ENCODE data around the gene MESP1.

Gene MESP1

DNA sequence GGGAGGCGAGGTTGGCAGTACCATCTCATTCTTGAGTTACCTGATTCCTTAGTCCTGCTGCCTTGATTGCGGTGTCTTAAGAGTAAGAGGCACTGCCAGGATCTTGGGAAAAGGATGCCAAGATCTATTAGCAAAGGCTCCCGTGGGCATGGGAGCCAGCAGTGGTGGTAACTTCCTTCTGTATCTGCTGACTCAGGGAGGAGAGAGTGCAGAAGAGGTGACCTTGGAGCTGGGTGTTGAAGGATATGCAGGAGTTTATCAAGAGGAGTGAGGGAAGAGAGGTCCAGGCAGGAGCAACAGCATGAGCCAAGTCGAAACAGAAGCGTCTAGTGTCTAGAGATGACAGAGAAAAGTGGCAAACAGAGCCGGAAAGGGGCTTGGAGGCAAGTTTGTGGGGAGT lies 29.6 kb upstream of the MESP1 start:
- no peak for DNase-seq

DNA sequence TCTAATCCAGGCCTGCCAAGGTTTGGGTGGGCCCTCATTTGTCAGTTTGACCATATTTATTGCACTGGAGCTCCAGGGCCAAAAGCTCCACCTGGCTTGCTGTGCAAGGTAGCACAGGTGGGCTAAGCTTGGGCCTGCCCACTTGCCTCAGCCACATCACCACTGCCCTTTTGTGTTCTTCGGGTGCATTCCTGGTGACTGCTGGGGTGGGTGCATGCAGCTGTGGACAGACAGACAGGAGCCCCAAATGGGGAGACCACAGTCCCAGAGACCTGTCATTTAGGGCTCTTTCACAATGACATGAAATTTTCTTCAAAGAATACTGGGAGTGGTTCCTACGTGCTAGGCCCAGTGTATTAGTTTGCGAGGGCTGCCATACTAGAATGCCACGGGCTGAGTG lies 27.8 kb upstream of the MESP1 start:
- DNase-seq: no peak

DNA sequence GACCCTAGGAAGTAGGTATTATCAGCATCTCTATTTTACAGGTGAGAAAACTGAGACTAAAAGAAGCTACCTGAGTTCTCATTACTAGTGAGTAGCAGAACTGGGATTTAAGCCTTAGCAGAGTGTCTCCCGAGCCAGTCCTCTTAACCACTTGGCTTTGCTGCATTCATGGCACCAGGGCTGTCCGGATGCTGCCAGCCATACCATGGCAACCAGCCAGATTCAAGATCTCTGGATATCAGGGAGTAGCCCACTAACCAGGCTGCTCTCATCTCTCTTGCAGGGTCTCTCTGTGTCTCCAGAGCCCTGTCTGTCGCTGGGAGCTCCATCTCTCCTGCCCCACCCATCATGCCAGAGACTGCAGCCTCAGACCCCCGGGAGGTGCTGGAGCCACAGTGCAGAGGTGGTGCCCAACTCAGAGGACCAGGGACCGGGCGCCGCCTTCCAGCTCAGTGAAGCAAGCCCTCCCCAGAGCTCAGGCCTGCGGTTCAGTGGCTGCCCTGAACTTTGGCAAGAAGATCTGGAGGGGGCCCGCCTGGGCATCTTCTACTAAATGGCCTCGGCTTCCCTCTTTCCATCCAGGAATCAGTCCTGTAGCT lies 26.8 kb upstream of the MESP1 start:
- DNase-seq: no peak

DNA sequence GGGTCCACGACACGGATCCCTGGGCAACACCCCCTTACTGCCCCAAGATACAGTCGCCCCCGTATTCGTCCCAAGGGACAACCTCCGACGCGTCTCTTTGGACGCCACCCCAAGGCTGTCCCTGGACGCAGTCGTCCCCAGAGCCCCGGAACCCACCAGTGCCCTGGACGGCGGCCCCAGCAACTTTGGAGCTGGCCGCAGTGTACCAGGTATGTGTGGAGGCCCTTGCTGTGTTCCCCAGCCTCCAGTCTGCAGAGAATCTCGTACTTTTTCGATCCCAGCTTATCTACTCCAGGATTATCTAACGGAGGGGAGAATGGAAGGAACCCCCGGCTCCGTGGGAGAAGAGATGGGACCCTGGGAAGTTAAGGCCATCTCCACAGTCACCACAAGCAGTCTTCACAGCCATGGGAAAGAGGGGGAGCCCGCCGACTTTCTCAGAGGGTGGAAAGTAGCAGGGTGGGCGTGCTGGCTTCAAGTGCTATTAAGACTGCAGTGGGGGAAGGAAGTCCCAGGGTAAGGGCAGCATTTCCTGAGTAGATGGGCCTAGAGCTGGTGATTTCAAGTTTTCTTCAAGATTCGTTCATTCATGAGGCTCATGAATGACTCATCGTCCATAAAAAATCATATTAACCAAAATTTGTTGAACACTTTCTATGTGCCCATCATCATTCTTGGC lies 26.2 kb upstream of the MESP1 start:
- DNase-seq: no peak

DNA sequence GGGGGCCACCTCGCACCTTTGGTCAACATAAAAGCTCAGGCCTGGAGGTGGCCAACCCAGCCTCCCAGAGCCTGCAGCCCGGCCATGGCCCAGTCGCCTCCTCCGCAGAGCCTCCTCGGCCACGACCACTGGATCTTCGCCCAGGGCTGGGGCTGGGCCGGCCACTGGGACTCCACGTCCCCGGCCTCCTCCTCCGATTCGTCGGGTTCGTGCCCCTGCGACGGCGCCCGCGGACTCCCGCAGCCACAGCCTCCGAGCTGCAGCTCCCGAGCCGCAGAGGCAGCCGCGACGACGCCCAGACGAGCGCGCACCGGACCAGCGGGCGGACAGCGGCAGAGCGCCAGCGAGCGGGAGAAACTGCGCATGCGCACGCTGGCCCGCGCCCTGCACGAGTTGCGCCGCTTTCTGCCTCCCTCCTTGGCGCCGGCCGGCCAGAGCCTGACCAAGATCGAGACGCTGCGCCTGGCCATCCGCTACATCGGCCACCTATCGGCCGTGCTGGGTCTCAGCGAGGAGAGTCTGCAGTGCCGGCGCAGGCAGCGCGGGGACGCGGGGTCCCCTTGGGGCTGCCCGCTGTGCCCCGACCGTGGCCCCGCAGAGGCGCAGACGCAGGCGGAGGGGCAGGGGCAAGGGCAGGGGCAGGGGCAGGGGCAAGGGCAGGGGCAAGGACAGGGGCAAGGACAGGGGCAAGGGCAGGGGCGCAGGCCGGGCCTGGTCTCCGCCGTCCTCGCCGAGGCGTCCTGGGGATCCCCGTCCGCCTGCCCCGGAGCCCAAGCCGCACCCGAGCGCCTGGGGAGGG lies 25.4 kb upstream of the MESP1 start, which contains the start of gene MESP2:
MESP2 (plus strand) TSS at position 59 of the 799 bp plus-strand sequence; CDS start at position 85, 26 bp downstream.
- DNase-seq: no peak

DNA sequence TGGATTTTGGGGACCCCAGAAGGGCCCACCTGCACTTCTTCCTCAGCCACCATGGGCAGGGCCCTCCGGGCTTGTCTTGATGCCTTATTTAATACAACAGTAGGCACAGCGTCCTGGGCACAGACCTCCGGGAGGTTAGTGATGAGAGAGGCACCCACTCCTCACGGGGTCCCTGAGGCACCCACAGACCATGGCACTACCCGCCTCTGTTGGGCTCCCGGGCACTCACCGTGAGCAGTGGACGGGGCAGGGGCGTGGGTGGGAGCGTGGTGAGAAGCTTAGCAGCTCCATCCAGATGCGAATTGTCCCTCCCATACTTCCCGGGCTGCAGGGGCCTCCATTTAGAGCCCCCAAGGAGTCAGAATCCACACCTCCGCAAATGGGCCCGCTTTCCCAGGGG lies 24.8 kb upstream of the MESP1 start:
- DNase-seq: no peak

DNA sequence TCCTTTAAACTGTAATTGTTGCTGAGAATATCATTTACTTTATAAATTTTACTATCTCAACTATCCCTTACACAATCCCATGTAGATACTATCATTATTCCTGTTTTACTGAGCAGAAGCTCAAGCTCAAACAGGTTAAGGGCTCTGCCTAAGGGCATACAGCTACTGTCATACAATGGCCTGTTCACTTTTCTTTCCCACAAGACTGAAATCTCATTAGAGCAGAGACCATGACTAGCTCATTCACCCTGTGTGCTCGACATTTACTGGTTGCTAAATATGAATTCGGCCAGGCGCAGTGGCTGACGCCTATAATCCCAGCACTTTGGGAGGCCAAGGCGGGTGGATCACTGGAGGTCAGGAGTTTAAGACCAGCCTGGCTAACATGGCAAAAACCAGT lies 23.4 kb upstream of the MESP1 start:
- no peak for DNase-seq

DNA sequence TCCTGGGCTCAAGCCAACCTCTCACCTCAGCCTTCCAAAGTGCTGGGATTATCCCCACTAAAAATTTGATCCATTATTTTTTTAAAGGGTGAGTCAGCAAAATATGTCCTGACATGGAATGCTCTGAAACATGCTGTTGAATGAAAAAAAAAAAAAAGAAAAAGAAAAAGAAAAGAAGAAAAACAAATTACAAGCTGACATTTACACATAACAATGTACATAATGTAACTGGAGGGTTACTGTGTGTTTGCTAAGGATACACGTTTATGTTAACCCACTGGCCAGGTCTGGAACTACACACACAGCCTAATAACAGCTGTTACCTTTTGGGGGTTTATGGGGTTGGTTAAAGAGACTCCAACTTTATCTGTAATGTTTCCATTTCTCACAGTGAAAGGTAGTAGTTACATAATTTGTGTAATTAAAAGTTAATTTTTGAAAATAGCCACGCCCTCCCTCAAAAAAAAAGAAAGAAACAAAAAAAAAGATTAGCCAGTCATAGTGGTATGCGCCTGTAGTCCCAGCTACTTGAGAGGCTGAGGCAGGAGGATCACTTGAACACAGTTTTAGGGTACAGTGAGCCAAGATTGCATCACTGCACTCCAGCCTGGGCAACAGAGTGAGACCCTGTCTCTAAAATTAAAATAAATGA lies 22.0 kb upstream of the MESP1 start:
- DNase-seq: no peak

DNA sequence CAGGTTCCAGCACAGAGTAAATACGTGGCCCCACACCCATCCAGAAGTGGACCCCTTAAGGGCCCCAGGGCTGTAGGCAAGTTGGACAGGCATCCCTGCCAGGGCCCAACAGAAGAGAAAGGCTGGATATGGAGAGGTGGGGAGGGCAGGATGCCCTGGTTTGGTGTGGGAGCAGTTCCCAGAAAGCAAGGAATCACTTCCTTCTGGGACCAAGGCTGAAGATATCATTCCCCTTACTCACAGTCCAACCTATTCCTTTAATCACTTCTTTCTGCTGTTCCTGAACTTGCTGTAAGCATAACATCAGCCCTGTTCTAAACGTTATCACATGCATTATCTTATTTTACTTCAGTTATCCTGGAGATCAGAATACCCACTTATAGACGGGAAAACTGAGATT lies 19.0 kb upstream of the MESP1 start:
- no peak for DNase-seq

DNA sequence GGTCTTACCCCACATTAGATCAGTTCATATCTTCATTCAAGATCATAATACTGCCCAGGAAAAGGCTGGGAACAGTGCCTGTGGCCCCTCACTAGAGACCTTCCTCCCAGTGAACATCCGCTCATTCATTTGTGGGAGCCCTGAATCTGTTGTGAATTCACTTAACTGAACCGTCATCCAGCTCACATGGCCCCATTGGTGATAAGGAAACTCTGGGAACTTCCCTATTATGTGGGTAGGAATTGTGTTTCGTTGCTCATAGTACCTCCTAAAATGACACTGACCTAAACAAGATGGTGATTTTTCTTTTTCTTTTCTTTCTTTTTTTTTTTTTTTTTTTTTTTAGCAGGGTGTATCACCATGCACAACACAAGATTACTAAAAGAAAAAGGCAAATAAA lies 18.3 kb upstream of the MESP1 start:
- no peak for DNase-seq

DNA sequence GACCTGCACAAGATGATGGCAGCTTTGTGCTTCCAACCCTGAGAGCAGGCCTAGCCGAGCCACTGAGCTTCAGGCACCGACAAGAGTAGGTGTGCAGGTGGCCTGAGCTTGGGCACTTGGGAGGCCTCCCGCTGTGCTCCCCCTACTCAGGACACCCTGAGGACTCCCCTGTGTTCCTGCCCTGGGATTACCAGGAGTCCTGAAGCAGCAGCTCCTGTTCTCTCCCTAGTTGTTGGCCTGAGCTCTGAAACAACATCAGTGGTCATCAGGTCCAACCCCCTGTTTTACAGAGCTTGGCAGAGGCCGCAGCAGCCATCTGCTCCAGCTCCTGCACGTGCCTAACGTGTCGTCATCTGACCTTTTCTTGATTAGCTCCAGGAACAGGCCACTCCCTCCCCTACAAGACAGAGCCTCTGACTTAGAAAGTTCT lies 17.0 kb upstream of the MESP1 start:
- no peak for DNase-seq

DNA sequence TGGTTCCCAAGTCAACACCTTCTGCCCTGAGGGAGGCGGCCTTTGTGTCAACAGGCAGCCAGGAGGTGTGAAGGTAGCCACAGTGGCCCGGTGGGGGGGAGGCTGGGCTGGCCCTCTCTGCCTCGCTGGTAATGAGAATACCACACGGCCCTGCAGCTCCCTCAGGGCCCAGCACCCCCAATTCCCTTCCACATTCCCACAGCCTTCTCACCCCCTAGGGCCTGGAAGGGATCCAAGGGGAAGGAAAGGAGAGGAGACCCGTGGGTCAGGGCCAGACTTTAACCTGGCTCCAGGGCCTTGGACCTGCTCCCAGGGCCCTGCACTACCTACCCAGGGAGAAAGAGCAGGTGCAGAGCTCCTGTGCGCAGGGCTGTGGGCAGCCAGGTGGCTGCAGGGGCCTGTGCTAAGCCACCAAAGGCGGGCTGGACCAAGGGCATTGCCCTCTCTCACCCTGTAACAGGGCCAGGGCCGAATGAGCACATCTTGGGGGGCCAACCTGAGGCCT lies 16.4 kb upstream of the MESP1 start:
- no peak for DNase-seq

DNA sequence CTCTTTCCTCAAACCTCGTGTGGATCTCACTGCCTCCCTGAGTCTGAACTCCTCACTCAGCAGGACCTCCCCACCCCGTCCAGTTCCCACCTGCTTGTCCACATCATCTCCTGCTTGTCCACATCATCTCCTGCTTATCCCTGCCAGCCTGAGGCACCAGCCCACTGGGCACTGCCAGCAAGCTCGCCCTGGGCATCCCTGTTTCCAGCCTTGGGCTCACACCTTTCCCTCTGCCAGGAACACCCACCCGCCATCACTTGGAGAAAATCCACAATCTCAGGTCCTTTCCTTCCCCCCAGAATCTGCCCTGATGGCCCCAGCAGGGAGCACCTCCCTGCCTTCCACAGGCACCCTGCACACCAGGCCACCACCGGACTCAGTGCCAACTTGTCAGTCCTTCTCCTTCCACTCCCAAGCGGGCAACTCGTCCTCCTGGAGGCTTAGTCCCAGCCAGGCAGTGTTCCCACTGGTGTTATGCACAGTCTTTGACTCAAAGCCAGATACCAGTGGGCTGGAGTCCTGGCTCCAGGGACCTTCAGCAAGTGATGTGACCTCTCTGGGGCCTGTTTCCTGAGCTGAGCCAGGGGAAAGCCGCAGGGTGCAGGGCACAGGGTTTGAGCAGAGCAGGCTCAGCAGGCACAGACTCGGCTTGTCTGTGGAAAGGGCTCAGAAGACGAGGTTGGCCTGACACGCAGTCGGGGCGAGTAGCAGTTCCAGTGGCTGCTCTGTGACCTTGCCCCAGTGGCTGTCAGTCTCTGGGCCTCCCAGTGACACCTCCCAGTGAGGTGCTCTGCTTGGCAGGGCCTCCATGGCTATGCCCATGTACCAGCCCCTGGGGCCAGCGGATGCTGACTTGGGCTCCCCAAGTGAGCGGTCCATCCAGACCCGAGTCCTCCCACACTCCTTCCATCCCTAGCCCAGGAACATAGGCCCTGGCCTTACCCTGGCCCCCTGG lies 15.6 kb upstream of the MESP1 start:
- DNase-seq: no peak

DNA sequence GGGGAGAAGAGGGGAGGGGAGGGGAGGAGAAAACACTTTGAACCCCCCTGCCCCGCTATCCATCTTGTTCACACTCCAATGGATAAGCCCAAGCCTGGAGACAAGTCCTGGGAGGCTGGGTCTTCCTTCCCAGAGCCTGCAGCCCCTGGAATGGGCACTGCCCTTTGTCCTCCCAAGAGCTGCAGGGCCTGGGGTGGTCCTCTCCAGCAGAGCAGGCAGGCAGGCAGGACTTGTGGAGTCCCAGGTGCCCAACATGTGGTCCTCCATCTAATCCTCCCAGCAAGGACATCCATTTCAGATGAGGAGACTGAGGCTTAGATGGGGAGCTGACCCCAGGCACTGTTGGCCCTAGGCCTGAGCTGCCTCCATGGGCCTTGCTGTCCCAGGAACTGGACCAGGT lies 14.6 kb upstream of the MESP1 start:
- DNase-seq: no peak

DNA sequence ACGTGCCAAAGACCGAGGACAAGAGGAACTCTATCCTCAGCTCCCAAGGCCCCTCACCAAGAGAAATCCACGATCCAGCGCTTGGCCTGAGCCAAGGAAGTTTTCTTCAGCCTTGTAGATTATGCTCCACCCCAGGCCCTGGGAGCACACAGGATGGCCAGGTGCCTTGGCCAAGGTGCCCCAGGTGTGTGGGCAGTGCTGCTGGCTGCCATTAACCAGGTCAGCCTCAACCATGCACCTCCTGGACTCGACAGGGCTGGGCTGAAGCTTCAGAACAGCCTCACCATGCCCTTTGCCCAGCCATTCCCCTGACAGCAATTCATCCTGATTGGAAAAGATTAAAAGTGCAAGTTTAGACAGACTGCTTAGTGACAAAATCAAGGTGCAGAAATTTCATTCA lies 10.9 kb upstream of the MESP1 start:
- DNase-seq: no peak

DNA sequence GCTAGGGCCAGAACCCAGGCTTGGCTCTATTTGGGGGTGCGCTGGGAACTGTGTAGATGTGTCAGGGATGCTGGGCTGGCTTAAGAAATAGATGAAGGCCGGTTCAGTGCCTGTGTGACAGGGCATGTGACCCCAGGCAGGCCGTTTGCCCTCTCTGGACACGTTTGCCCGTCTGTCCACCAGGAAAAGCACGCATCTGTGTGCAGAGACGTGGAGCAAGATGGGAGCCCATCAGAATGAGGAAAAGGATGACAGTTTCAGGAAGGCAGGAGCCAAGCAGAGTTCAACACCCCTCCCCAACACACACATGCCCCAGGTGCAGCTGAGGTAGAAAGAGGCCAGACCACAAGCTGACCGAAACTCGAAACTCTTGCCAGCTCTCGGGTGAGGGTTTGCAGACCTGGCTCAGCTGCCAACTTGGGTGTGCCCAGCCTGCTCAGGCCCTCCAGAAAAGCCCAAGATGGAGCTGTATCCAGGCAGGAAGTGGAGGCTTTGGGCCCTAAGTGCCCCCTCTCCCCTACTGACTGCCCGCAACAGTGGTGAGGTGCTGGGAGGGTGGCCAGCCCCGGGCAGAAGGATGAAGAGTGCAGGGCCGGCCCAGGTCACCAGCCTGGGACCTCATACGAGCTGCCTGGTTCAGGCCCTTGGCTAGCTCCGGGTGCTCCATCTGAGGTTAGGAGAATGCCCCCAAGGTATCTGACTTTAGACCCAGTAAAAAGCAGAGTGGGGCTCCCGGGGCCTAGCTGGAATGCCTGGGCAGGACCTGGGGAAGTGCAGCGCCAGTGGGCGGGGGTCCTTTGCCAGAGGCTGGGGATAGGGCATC lies 10.2 kb upstream of the MESP1 start:
- no peak for DNase-seq

DNA sequence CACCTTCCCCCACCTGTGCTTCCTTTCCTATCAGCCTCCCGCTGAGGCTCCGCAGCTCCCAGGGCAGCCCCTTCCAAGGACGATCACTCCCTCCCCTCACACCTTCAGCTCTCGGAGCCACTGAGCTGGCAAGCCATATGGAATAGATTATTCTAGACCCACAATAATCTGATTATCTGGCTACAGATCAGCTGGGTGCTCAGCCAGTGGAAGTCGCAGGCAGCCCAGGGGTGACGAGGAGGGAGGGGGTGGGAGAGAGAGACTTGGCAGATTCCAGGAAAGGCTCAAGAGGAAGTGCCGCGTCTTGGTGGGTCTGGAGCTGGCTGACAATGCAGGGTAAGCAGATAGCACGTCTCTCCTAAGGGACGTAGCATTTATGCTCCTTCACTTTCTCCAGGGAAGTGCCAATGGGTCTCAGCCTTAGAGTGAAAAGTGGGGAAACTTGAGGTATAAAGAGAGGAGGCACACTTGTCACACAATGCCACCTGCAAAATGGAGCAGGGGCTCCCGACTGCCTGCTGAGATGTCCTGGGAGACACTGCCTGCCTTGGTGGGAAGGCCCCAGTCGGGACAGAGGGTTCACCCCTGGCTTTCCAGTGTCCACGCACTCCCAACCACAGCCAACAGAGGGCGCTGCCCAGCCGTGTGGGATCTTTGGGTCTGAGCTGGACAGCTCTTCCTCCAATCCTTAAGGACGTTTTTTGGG lies 9.4 kb upstream of the MESP1 start:
- DNase-seq: no peak

DNA sequence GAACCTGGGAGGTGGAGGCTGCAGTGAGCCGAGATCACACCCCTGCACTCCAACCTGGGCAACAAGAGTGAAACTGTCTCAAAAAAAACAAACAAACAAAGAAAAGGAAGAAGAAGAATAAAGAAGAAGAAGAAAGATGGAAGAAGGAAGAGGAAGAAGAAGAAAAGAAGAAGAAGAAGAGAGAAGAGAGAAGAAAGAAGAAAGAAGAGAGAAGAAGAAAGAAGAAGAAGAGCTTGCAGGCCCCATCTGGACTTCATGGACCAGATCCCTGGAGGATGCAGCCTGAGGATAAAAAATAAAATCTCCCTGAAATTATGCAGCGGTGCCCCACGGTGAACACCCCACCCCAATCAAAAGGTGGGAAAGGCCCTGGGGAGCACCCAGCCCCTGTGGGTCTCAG lies 8.8 kb upstream of the MESP1 start:
- no peak for DNase-seq

DNA sequence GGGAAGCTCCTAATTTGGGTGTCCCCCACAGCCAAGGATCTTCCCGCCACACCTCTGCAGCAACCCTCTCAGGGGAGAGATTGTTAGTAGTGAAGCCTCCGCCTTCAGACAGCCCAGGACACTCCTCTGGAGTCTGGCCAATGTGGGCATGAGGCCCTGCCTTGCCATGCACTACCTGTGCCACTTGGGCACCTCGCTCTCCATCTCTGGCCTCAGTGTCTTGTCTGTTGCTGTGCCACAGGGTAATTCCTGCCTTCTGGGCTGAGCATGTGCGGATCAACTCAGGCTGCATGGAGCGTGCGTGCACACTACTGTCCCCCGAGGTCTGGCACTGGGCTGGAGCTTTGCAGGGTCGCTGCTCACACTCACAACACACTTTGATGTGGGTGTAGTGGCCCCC lies 7.9 kb upstream of the MESP1 start:
- DNase-seq: no peak

DNA sequence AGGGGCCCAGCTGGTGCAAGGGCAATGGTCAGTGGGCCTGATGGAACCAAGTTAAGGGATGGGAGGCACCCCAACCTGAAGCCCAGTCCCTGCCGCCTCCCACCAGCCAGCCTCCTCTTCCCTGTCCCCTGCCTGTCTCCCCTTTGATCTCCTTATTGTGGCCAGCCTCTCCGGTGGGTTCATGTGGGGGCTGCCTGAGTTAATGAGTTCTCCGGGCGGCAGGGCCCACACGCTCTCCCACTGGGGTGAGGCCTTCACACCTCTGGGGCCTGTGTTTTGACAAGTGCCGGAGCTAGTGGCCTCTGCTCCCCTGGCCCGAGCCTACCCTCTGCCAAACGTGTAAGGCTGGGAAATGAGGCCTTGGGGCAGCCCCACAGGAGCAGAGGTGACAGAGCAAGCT lies 7.2 kb upstream of the MESP1 start:
- DNase-seq: no peak

DNA sequence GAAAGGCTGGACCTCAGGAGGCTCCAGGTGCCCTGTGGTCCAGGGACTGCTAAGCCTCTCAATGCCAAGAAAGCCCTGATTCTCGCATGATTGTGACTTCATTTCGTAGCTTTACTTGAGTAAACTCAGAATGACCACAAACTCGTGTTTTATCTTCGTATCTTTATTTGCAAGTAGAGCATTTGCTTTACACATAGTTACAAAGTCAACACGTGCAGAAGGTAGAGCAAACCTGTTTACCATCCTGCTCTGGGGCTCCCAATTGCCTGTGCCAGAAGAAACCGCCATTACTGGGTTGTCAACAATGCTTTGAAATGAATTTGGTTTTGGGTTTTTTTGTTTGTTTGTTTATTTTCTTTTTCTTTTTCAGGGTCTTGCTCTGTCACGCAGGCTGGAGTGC lies 5.8 kb upstream of the MESP1 start:
- DNase-seq: no peak
